ENCODE data around the gene CDK17.

Gene CDK17

DNA sequence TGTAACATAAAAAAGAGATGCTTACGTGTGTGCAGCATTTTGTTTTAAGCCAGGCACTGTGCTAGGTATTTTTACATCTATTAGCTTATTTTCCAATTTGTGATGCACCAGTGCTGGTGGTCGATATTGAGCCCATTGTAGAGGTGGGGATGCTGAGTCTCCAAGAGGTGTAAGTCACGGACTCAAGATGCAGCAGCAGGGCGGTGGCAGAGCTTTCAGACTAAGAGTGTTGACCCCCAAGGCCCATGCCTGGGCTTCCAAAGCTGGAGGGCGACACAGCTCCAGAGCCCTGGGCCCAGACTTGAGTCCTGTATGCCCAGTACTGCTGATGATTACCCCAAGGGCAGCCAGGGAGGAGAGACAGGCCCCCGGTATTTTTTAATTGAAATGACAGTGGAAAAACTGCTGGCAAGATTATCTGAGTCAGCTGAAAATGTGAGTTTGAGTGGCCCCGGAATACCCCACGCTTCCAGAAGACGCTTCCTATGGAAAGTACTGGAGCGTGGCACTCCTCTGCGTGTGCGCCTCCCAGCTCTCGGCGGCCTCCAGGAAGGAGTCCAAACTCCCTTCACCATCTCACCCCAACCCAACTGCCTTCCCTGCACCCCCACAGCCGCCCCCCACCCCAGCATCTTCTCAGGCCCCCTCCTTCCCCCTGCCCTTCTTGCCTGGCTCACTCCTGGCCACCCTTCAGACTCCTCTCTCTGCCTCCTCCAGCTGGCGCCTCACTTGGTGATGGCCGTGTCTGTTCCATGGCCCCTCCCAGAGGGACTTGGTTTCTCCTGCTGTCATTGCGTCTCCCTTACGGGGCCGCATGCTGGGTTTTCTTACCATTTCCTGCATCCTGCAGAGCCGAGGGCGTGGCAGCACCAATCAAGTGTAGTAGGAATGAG lies 165.4 kb downstream of the CDK17 start:
- no peak for DNase-seq

DNA sequence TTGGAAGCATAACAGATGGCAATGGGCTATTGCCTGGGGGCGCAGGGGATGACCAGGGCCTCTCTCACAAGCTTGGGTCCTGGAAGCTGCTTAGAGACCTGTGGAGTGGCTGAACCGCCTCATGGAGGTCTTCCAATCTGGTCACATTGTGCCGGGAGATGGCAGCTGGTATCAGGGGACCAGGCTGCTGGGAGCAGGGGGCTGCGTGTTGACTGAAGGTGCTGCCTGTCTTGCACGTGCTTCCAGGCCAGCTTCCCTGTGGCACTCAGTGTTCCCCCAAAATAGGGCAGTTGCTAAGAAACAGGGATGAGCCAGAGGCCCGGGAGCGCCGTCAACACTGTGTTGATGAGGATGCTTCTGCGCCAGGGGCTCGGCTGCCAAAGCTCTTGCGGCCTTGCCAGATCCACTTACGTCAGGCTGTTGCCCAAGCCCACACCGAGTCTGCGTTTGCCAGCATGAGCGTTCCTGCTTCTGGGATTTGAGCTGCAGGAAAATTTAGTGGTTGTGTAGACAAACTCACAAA lies 166.2 kb downstream of the CDK17 start:
- DNase-seq = no peak

DNA sequence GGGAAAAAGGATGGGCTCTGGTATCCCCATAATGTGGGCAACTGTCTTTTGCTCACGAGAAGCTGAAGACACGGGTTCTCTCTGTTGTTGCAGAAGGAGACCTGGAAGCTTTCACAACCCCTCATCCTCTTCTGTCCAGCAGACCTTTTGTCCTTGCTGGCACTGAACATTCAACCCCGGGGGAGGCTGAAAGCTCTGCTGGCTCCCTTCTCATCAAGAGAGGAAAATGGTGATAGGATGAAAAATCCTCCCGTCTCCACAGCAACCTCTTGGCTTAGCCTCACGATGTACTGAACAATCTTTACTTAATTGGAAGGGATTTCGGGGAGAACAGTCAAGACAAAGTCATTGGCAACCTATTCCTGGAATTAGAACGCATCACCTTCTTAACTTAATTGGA lies 167.1 kb downstream of the CDK17 start:
- DNase-seq = no peak

DNA sequence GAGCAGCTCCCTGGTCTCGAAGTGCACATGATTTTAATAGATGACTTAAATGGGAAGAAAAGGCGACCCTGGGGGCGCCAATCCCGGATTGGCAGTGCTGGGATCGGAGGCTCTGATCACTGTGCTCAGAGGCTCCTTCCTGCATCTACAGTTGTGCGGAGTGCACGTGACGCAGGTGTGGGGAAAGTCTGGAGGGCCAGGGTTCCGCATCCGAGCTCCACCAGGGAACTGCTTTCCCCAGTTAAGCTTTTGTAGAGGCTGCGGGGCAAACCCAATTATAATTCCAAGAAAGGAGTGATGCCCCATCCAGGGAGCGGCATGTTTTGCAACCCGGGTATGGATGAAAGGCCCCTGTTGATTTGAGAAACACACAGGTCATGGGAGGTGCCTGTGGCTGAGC lies 169.6 kb downstream of the CDK17 start:
- DNase-seq = no peak

DNA sequence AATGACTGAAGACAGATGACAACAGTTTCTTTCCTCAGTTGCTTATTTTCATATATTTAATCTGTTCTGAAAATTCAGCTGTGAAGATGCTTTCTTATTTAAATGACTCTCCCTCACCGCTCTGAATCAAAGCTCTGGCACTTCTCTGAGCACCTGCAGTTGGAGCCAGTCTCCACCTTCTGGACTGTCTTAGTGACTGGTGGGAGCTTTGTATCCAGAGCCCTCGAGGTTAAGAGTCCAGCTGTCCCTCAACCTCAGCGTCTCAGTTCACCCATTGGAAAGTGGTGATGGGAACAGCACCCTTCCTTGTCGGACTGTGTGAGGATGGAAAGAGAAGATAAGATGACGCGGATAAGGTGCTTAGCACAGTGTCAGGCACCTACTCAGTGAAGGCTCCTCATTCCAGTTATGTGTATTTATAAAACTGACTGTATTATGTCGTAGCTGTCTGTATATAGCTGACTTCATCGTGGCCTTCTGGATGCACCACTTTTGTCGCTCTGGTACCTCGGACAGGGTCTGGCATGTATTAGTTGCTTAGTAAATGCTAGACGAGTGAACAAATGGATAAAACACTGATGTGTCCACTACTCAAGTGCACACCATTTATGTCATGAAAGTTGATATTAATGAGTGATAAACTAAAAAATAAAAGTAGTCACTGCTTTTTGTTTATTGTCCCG lies 171.5 kb downstream of the CDK17 start:
- DNase-seq = no peak

All from CD4-positive, alpha-beta T cell treated with Interleukin-17A for 4 hours (primary cell).